ENCODE results near the gene TRIO. TPM values are rescaled to one million over a fixed set of nuclear protein-coding genes. Genes with fewer than 3 reads are reported as not detected.

Gene TRIO
- total RNA-seq, 1 experiment from 2014 or later, result 211 TPM

DNA sequence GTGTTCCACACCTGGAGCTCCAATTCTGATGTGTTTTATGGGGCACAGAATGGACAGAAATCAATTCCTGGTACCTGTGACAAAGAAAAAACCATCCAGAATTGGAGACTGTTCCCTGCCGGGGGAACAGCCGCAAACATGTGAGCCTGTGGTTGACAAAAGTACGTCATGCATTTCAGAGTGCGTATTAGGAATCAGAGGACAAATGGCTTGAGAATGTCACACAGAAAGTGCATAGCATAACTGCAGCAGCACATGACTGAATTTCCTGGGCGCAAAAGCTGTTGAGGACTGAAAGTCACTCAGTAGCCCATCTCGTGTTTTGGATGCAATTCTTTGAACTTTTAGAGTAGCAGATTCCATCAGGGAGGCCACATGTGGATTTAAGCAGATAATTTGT, 85.1 kb downstream of the TRIO start:
- no peaks in the 10 kb centered on the region for H3F3A ChIP-seq (ENCODE audit: low read length, unreplicated experiment)
- no peak for DNase-seq
- no TSS peak for BruUV-seq (replicated peaks)
- POLR2A ChIA-PET (ENCODE audit: unreplicated experiment), result interaction anchor here (0.7 kb wide), 1 partner anchor 98 kb away, joined by 3 read pairs; no protein-coding TSS in a partner anchor
- H3K79me2 ChIP-seq (ENCODE audit: low read length), result peaks cover 99% of the 10 kb centered on the region
- H3K4me1 ChIP-seq (ENCODE audit: insufficient read depth, low read length), result peaks cover 16% of the 10 kb centered on the region; the same call in 1 of the 2 replicates
- H3K4me2 ChIP-seq (ENCODE audit: low read length), result no peak overlapping the region
- intact Hi-C loops (cut with micrococcal nuclease), result no loop called here
- H3K27me3 ChIP-seq (ENCODE audit: low read length), result no peaks in the 10 kb centered on the region
- H3K27ac ChIP-seq (ENCODE audit: low read length), result no peak overlapping the region
- ATAC-seq, result no peak
- no peak overlapping the region for H2AFZ ChIP-seq (ENCODE audit: low read length)
- no peak overlapping the region for H3K4me3 ChIP-seq (ENCODE audit: low read length)
- H3K9me2 ChIP-seq (replicated peaks; ENCODE audit: low read length), result no peaks in the 10 kb centered on the region
- H3K36me3 ChIP-seq (ENCODE audit: low read depth, low read length), result peaks cover 9% of the 10 kb centered on the region; the same call in 1 of the 2 replicates
- CTCF ChIA-PET, result no interaction called here
- TF ChIP-seq EZH2 (IDR thresholded peaks at IDR 0.05; ENCODE audit: low read length, unreplicated experiment), result no peak
- TF ChIP-seq CTCF (conservative IDR thresholded peaks at IDR 0.05; ENCODE audit: low read depth, low read length), result no peak
- no peak for TF ChIP-seq EZH2phosphoT487 (IDR thresholded peaks at IDR 0.05; ENCODE audit: borderline replicate concordance, low read length)
- peaks cover 38% of the 10 kb centered on the region for H4K20me1 ChIP-seq (ENCODE audit: low read length)
- no peaks in the 10 kb centered on the region for H3K9me3 ChIP-seq (ENCODE audit: low read length)
- H3K9ac ChIP-seq (ENCODE audit: low read length), result no peak overlapping the region

DNA sequence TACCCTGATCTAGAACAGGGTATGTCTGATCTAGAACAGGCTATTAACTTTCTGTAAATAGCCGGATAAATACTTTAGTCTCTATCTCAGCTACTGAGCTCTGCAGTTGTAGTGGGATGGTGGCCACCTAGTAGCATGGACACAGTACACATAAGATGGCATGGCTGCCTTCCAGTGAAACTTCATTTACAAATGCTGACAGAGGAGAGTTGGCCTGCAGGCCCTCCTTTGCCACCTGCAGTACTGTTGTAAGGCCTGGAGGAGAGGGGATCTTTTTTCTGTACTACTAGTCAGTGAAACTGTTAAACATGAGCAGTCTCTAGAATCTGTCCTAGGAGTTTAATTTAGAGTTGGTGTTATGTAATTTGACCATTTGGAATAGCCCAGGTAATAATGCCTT, 86.0 kb downstream of the TRIO start:
- POLR2A ChIA-PET (ENCODE audit: unreplicated experiment), result no interaction called here
- Histone ChIP-seq H3F3A (ENCODE audit: low read length, unreplicated experiment) (no peaks in the 10 kb centered on the region), H3K27me3 (ENCODE audit: low read length) (no peaks in the 10 kb centered on the region), H3K79me2 (ENCODE audit: low read length) (peaks cover 100% of the 10 kb centered on the region), H2AFZ (ENCODE audit: low read length) (no peak overlapping the region), H3K9me3 (ENCODE audit: low read length) (no peaks in the 10 kb centered on the region), H3K4me1 (ENCODE audit: insufficient read depth, low read length) (peaks cover 16% of the 10 kb centered on the region; the same call in 1 of the 2 replicates), H3K27ac (ENCODE audit: low read length) (no peak overlapping the region), H3K36me3 (ENCODE audit: low read depth, low read length) (0 out of 2 replicates have a peak, but pooled peaks cover 4% of the 10 kb centered on the region), H3K9ac (ENCODE audit: low read length) (no peak overlapping the region), H3K9me2 (replicated peaks; ENCODE audit: low read length) (no peaks in the 10 kb centered on the region), H3K4me3 (ENCODE audit: low read length) (no peak overlapping the region), H4K20me1 (ENCODE audit: low read length) (peaks cover 32% of the 10 kb centered on the region), H3K4me2 (ENCODE audit: low read length) (no peak overlapping the region)
- DNase-seq (no peak), ATAC-seq (0 out of 2 replicates have a peak, but pooled peaks have one; percentile 11)
- intact Hi-C loops (cut with micrococcal nuclease), result no loop called here
- BruUV-seq (replicated peaks), result no TSS peak
- CTCF ChIA-PET, result no interaction called here
- TF ChIP-seq EZH2phosphoT487 (IDR thresholded peaks at IDR 0.05; ENCODE audit: borderline replicate concordance, low read length) (no peak), CTCF (conservative IDR thresholded peaks at IDR 0.05; ENCODE audit: low read depth, low read length) (no peak), EZH2 (IDR thresholded peaks at IDR 0.05; ENCODE audit: low read length, unreplicated experiment) (no peak)

- ATAC-seq, result no peak
- ChIA-PET POLR2A (ENCODE audit: unreplicated experiment) (no interaction called here), CTCF (no interaction called here)
- Histone ChIP-seq H3K9me2 (replicated peaks; ENCODE audit: low read length) (no peaks in the 10 kb centered on the region), H2AFZ (ENCODE audit: low read length) (no peak overlapping the region), H3K9ac (ENCODE audit: low read length) (no peak overlapping the region), H3K9me3 (ENCODE audit: low read length) (no peaks in the 10 kb centered on the region), H3K27ac (ENCODE audit: low read length) (no peak overlapping the region), H3K27me3 (ENCODE audit: low read length) (no peaks in the 10 kb centered on the region), H4K20me1 (ENCODE audit: low read length) (peaks cover 31% of the 10 kb centered on the region; the same call in 1 of the 2 replicates), H3K4me2 (ENCODE audit: low read length) (no peak overlapping the region), H3F3A (ENCODE audit: low read length, unreplicated experiment) (no peaks in the 10 kb centered on the region), H3K4me1 (ENCODE audit: insufficient read depth, low read length) (peaks cover 16% of the 10 kb centered on the region; the same call in 1 of the 2 replicates), H3K79me2 (ENCODE audit: low read length) (peaks cover 100% of the 10 kb centered on the region), H3K36me3 (ENCODE audit: low read depth, low read length) (0 out of 2 replicates have a peak, but pooled peaks cover 4% of the 10 kb centered on the region), H3K4me3 (ENCODE audit: low read length) (no peak overlapping the region)
- BruUV-seq (replicated peaks), result no TSS peak
- intact Hi-C loops (cut with micrococcal nuclease), result no loop called here
- no peak for DNase-seq
- TF ChIP-seq EZH2phosphoT487 (IDR thresholded peaks at IDR 0.05; ENCODE audit: borderline replicate concordance, low read length) (no peak), EZH2 (IDR thresholded peaks at IDR 0.05; ENCODE audit: low read length, unreplicated experiment) (no peak), CTCF (conservative IDR thresholded peaks at IDR 0.05; ENCODE audit: low read depth, low read length) (no peak)
These were observed 86.6 kb downstream of the TRIO start for GRCh38 chr5:14229734-14230133.
